ENCODE measurements around the gene ABHD14A.

The ABHD14A gene

GRCh38 chr3:51941798-51942602, 32.9 kb upstream of the ABHD14A start, which contains the start of the genes PARP3 and RRP9:
Gene PARP3, plus strand, starts transcription at chr3:51942363. Its CDS starts 993 bp downstream, at chr3:51943356.
Gene RRP9, minus strand, starts transcription at chr3:51941904. Its CDS starts 37 bp downstream, at chr3:51941867.
- H2BK12ac ChIP-seq (ENCODE audit: low read length in 2 of 2) = peak within 1 kb of the TSS in 1 of 2 experiments; percentile 70
- peak within 1 kb of the TSS; percentile 54 for H2AK5ac ChIP-seq (ENCODE audit: low read length, severe bottlenecking)
- no peaks in the 10 kb centered on the region for H3K27me3 ChIP-seq (ENCODE audit: control insufficient read depth in 1 of 2, insufficient read depth in 1 of 2, low read length in 2 of 2)
- H2BK120ac ChIP-seq (ENCODE audit: low read depth, low read length) = peak within 1 kb of the TSS; percentile 9
- H3K27ac ChIP-seq (ENCODE audit: low read length, poor library complexity, severe bottlenecking) = peak within 1 kb of the TSS; percentile 66
- peaks cover 47 to 55% of the 10 kb centered on the region in 2 experiments for H3K36me3 ChIP-seq (ENCODE audit: control insufficient read depth in 1 of 2, insufficient read depth in 2 of 2, low read depth in 1 of 2, low read length in 2 of 2)
- 6% methylated on average over 67 of the region's 67 CpGs for WGBS
- peak within 1 kb of the TSS; percentile 83 for H4K91ac ChIP-seq (ENCODE audit: low read length)
- peaks cover 19% of the 10 kb centered on the region for H3K4me1 ChIP-seq (ENCODE audit: control insufficient read depth, insufficient read depth, low read depth, low read length)
- peak within 1 kb of the TSS; percentile 50 for H2BK15ac ChIP-seq (ENCODE audit: low read depth, poor library complexity, severe bottlenecking)
- peak within 1 kb of the TSS; percentile 88 to 93 for H3K18ac ChIP-seq (ENCODE audit: low read depth in 1 of 2, low read length in 2 of 2)
- no peak within 1 kb of the TSS for H2BK5ac ChIP-seq (ENCODE audit: low read depth, low read length, poor library complexity, severe bottlenecking)
- H3K14ac ChIP-seq (ENCODE audit: low read length in 2 of 2) = peak within 1 kb of the TSS in 1 of 2 experiments; percentile 87
- H3K9ac ChIP-seq (ENCODE audit: low read length) = peak within 1 kb of the TSS; percentile 97
- H3K4me2 ChIP-seq (ENCODE audit: low read length, poor library complexity, severe bottlenecking) = peak within 1 kb of the TSS; percentile 96
- H3K79me1 ChIP-seq (replicated peaks; ENCODE audit: low read length, poor library complexity, severe bottlenecking) = peaks cover 30% of the 10 kb centered on the region
- no peaks in the 10 kb centered on the region for H3K9me3 ChIP-seq (ENCODE audit: control insufficient read depth, low read length)
- H2AFZ ChIP-seq (ENCODE audit: low read depth, low read length) = peak within 1 kb of the TSS; percentile 99
- H3K4me3 ChIP-seq (ENCODE audit: insufficient read depth in 1 of 2, low read depth in 1 of 2, low read length in 2 of 2) = peak within 1 kb of the TSS; percentile 84 to 94
- DNase-seq = peak; percentile 100
- H4K8ac ChIP-seq (ENCODE audit: low read length) = peak within 1 kb of the TSS; percentile 95
- peak within 1 kb of the TSS in 1 of 2 experiments; percentile 78 for H3K23ac ChIP-seq (ENCODE audit: low read length in 2 of 2)
- H3K4ac ChIP-seq (ENCODE audit: low read depth in 1 of 2, low read length in 2 of 2) = peak within 1 kb of the TSS; percentile 73 to 97

- peaks cover 23% of the 10 kb centered on the region for H3K79me1 ChIP-seq (replicated peaks; ENCODE audit: low read length, poor library complexity, severe bottlenecking)
- H3K4ac ChIP-seq (ENCODE audit: low read depth in 1 of 2, low read length in 2 of 2) = peak overlapping the region; percentile 85 to 97
Measured at GRCh38 chr3:51942603-51943450, 32.0 kb upstream of the ABHD14A start.

GRCh38 chr3:51943451-51944391, 31.1 kb upstream of the ABHD14A start:
- peak overlapping the region; percentile 97 for H3K9ac ChIP-seq (ENCODE audit: low read length)
- no peak overlapping the region for H2BK120ac ChIP-seq (ENCODE audit: low read depth, low read length)
- no peak overlapping the region for H3K4me2 ChIP-seq (ENCODE audit: low read length, poor library complexity, severe bottlenecking)
- peak overlapping the region; percentile 72 for H4K91ac ChIP-seq (ENCODE audit: low read length)
- H3K4ac ChIP-seq (ENCODE audit: low read depth in 1 of 2, low read length in 2 of 2) = peak overlapping the region; percentile 5 to 85
- H3K9me3 ChIP-seq (ENCODE audit: control insufficient read depth, low read length) = no peaks in the 10 kb centered on the region
- H2AK5ac ChIP-seq (ENCODE audit: low read length, severe bottlenecking) = peak overlapping the region; percentile 50
- no peak overlapping the region for H3K23ac ChIP-seq (ENCODE audit: low read length in 2 of 2)
- no peak overlapping the region for H2AFZ ChIP-seq (ENCODE audit: low read depth, low read length)
- no peak overlapping the region for H3K27ac ChIP-seq (ENCODE audit: low read length, poor library complexity, severe bottlenecking)
- peak overlapping the region in 1 of 2 experiments; percentile 81 for H3K4me3 ChIP-seq (ENCODE audit: insufficient read depth in 1 of 2, low read depth in 1 of 2, low read length in 2 of 2)
- H3K36me3 ChIP-seq (ENCODE audit: control insufficient read depth in 1 of 2, insufficient read depth in 2 of 2, low read depth in 1 of 2, low read length in 2 of 2) = peaks cover 45 to 55% of the 10 kb centered on the region in 2 experiments
- no peak overlapping the region for H3K18ac ChIP-seq (ENCODE audit: low read depth in 1 of 2, low read length in 2 of 2)
- peak overlapping the region; percentile 95 for H4K8ac ChIP-seq (ENCODE audit: low read length)
- WGBS = 98% methylated on average over 21 of the region's 21 CpGs
- H3K79me1 ChIP-seq (replicated peaks; ENCODE audit: low read length, poor library complexity, severe bottlenecking) = peaks cover 14% of the 10 kb centered on the region
- peak overlapping the region; percentile 51 to 70 for H2BK12ac ChIP-seq (ENCODE audit: low read length in 2 of 2)
- H2BK15ac ChIP-seq (ENCODE audit: low read depth, poor library complexity, severe bottlenecking) = no peak overlapping the region
- no peaks in the 10 kb centered on the region for H3K27me3 ChIP-seq (ENCODE audit: control insufficient read depth in 1 of 2, insufficient read depth in 1 of 2, low read length in 2 of 2)
- H3K14ac ChIP-seq (ENCODE audit: low read length in 2 of 2) = no peak overlapping the region
- H2BK5ac ChIP-seq (ENCODE audit: low read depth, low read length, poor library complexity, severe bottlenecking) = no peak overlapping the region
- peaks cover 22% of the 10 kb centered on the region for H3K4me1 ChIP-seq (ENCODE audit: control insufficient read depth, insufficient read depth, low read depth, low read length)
- no peak for DNase-seq

More at GRCh38 chr3:51942603-51943450, 32.0 kb upstream of the ABHD14A start:
- peak overlapping the region; percentile 66 for H3K27ac ChIP-seq (ENCODE audit: low read length, poor library complexity, severe bottlenecking)
- H3K27me3 ChIP-seq (ENCODE audit: control insufficient read depth in 1 of 2, insufficient read depth in 1 of 2, low read length in 2 of 2) = no peaks in the 10 kb centered on the region
- peak overlapping the region; percentile 60 for H3K4me2 ChIP-seq (ENCODE audit: low read length, poor library complexity, severe bottlenecking)
- peak overlapping the region in 1 of 2 experiments; percentile 87 for H3K14ac ChIP-seq (ENCODE audit: low read length in 2 of 2)
- peak overlapping the region; percentile 51 to 70 for H2BK12ac ChIP-seq (ENCODE audit: low read length in 2 of 2)
- peak overlapping the region; percentile 9 for H2BK120ac ChIP-seq (ENCODE audit: low read depth, low read length)
- peak; percentile 44 for DNase-seq
- H2BK5ac ChIP-seq (ENCODE audit: low read depth, low read length, poor library complexity, severe bottlenecking) = no peak overlapping the region
- peak overlapping the region; percentile 99 for H2AFZ ChIP-seq (ENCODE audit: low read depth, low read length)
- H3K9ac ChIP-seq (ENCODE audit: low read length) = peak overlapping the region; percentile 97
- H3K23ac ChIP-seq (ENCODE audit: low read length in 2 of 2) = peak overlapping the region in 1 of 2 experiments; percentile 56
- H3K36me3 ChIP-seq (ENCODE audit: control insufficient read depth in 1 of 2, insufficient read depth in 2 of 2, low read depth in 1 of 2, low read length in 2 of 2) = peaks cover 47 to 55% of the 10 kb centered on the region in 2 experiments
- peak overlapping the region; percentile 50 for H2BK15ac ChIP-seq (ENCODE audit: low read depth, poor library complexity, severe bottlenecking)
- peak overlapping the region; percentile 88 to 93 for H3K18ac ChIP-seq (ENCODE audit: low read depth in 1 of 2, low read length in 2 of 2)
- peak overlapping the region; percentile 95 for H4K8ac ChIP-seq (ENCODE audit: low read length)
- H4K91ac ChIP-seq (ENCODE audit: low read length) = peak overlapping the region; percentile 83
- peak overlapping the region; percentile 54 for H2AK5ac ChIP-seq (ENCODE audit: low read length, severe bottlenecking)
- H3K9me3 ChIP-seq (ENCODE audit: control insufficient read depth, low read length) = no peaks in the 10 kb centered on the region
- 72% methylated on average over 15 of the region's 17 CpGs for WGBS
- H3K4me3 ChIP-seq (ENCODE audit: insufficient read depth in 1 of 2, low read depth in 1 of 2, low read length in 2 of 2) = peak overlapping the region; percentile 38 to 81
- H3K4me1 ChIP-seq (ENCODE audit: control insufficient read depth, insufficient read depth, low read depth, low read length) = peaks cover 19% of the 10 kb centered on the region

Measured in mesenchymal stem cell (in vitro differentiated cells and primary cell).